Loucy (cell line): Measurements from ENCODE around the gene CACNG6.

Experiments used
- EZH2phosphoT487 ChIP-seq: fragments of 200-600 bp; IDR thresholded peaks from 2 replicates; pipeline ENCODE4 v1.6.1; 2018; ENCODE audit warnings: antibody characterized with exemption, mild to moderate bottlenecking, moderate library complexity, borderline replicate concordance
- TF ChIP-seq, protein P1 (sequence below): fragments of 200-600 bp; sonication (generic); conservative IDR thresholded peaks from 2 replicates; pipeline ENCODE4 v1.5.1; 2014; ENCODE audit warnings: mild to moderate bottlenecking, antibody characterized with exemption, low read length

DNA sequence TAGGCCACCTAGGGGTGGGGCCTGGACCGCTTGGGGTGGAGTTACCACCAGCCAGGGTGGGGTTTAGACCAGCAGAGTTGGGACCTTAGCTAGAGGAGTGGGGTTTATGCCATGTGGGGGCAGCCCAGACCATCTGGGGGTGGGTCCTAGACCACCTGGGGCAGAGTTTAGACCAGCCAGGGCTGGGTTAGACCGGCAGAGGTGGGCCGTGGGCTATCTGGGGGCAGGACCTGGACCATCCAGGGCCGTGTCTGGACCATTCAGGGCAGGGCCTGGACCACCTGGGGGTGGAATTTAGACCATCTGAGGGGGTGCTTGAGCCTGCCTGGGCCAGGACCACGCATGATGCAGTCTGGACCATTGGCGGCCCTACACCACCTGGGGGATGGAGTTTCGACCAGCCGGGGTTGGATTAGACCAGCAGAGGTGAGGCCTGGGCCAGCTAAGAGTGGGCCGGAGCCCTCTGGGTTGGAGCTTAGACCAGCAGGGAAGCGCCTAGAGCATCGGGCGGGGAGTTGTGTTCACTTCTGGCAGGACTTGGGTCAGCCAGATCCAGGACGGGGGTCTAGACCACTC lies 10.0 kb upstream of the CACNG6 start:
- TF ChIP-seq, protein P1, sequence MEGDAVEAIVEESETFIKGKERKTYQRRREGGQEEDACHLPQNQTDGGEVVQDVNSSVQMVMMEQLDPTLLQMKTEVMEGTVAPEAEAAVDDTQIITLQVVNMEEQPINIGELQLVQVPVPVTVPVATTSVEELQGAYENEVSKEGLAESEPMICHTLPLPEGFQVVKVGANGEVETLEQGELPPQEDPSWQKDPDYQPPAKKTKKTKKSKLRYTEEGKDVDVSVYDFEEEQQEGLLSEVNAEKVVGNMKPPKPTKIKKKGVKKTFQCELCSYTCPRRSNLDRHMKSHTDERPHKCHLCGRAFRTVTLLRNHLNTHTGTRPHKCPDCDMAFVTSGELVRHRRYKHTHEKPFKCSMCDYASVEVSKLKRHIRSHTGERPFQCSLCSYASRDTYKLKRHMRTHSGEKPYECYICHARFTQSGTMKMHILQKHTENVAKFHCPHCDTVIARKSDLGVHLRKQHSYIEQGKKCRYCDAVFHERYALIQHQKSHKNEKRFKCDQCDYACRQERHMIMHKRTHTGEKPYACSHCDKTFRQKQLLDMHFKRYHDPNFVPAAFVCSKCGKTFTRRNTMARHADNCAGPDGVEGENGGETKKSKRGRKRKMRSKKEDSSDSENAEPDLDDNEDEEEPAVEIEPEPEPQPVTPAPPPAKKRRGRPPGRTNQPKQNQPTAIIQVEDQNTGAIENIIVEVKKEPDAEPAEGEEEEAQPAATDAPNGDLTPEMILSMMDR: no peak
- TF ChIP-seq EZH2phosphoT487: no peak
